22Rv1 (cell line): ENCODE measurements around the gene FAM117B.

Experiments used
- H3K27ac ChIP-seq: fragments of 450-650 bp; 2 replicates; pipeline ENCODE4 v1.5.1; 2017
- ZFX ChIP-seq: fragments of 450-650 bp; IDR thresholded peaks from 2 replicates; pipeline ENCODE4 v1.6.1; 2017; ENCODE audit warnings: antibody characterized with exemption, borderline replicate concordance
- TF ChIP-seq, protein P1 (sequence below): fragments of 450-650 bp; IDR thresholded peaks from 2 replicates; pipeline ENCODE4 v1.5.1; 2017; ENCODE audit warnings: mild to moderate bottlenecking

FAM117B gene

DNA sequence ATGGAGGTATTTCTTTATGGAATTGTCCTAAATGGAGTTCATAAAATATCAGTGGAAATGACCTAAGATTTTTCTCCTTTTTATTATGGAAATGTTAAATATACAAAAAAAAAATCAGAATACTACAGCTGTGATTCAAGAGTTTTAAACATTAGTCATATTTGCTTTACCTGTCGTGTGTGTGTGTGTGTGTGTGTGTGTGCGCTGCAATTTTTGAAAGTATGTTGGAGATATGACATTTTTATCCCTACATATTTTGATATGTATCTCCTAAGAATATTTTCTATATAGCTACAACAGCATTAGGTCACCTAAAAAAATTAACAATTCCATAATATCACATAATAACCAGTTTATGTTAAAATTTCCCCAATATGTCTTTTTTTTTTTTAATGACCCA is 85.5 kb downstream of the FAM117B start:
- TF ChIP-seq ZFX = no peak
- TF ChIP-seq, protein P1, sequence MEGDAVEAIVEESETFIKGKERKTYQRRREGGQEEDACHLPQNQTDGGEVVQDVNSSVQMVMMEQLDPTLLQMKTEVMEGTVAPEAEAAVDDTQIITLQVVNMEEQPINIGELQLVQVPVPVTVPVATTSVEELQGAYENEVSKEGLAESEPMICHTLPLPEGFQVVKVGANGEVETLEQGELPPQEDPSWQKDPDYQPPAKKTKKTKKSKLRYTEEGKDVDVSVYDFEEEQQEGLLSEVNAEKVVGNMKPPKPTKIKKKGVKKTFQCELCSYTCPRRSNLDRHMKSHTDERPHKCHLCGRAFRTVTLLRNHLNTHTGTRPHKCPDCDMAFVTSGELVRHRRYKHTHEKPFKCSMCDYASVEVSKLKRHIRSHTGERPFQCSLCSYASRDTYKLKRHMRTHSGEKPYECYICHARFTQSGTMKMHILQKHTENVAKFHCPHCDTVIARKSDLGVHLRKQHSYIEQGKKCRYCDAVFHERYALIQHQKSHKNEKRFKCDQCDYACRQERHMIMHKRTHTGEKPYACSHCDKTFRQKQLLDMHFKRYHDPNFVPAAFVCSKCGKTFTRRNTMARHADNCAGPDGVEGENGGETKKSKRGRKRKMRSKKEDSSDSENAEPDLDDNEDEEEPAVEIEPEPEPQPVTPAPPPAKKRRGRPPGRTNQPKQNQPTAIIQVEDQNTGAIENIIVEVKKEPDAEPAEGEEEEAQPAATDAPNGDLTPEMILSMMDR = no peak
- H3K27ac ChIP-seq = no peak overlapping the region

DNA sequence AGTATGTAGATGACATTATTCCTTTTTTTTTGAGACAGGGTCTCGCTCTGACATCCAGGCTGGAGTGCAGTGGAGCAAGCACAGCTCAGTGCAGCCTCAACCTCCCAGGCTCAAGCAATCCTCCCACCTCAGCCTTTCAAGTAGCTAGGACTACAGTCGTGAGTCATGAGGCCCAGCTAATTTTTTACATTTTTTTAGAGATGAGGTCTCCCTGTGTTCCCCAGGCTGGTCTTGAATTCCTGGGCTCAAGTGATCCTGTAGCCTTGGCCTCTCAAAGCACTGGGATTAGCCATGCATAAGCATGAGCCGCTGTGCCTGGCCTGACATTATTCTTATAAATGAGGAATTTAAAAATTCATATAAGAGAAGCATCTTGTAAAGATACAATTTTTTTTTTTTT is 86.9 kb downstream of the FAM117B start:
- TF ChIP-seq, protein P1 = no peak
- H3K27ac ChIP-seq = no peak overlapping the region

DNA sequence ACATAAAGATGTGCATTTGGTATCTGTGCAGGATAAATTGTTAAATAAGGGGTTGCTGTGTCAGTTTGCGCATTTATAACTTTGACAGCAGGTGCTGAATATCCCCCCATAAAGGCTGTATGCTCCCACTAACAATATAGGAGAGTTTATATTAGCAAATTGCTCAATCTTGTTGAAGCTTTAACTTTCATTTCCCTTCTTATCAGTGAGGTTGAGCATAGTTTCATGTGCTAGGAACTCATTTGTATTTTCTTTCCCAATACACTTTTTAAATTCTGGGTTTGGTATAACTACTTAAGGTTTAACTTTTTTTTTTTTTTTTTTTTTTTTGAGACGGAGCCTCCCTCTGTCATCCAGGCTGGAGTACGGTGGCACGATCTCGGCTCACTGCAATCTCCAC is 89.0 kb downstream of the FAM117B start:
- TF ChIP-seq ZFX = no peak
- TF ChIP-seq, protein P1 = no peak

DNA sequence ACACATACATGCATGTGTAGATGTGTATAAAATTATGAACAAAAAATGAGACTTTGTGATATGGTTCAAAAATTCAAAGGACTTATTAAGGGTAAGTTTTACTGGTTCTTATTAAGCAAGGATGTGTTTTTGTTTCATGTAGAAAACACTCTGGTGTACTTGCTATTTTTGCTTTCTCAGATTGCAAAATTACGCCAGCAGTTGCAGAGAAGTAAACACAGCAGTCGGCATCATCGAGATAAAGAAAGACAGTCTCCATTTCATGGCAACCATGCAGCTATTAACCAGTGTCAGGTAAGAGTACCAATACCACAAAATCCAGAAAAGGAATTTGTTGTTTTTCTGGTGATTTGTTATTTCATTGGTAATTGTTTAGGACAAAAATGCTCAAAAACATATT is 91.3 kb downstream of the FAM117B start:
- no peak overlapping the region for H3K27ac ChIP-seq
- TF ChIP-seq ZFX = no peak

More for the DNA sequence above, 89.0 kb downstream of the FAM117B start:
- H3K27ac ChIP-seq = no peak overlapping the region

DNA sequence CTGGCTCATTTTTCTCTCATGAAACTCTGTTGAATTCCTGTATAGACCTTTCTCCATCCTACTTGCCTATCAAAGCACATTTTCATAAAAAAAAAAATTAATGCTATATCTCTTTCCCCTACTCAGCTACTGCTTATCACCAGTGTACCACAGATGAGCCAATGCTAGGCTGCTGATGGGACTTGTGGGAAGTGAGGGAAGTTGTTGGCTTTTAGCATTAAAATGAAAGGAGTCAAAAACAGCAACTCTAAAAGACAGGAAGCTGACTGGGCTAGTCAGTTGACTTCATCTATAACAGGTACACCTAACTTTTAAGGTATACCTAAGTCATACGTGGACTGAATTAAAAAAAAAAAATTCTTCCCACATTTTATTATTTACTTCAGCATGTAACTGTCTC is 102.1 kb downstream of the FAM117B start:
- no peak for TF ChIP-seq ZFX
- TF ChIP-seq, protein P1 = no peak
- no peak overlapping the region for H3K27ac ChIP-seq

DNA sequence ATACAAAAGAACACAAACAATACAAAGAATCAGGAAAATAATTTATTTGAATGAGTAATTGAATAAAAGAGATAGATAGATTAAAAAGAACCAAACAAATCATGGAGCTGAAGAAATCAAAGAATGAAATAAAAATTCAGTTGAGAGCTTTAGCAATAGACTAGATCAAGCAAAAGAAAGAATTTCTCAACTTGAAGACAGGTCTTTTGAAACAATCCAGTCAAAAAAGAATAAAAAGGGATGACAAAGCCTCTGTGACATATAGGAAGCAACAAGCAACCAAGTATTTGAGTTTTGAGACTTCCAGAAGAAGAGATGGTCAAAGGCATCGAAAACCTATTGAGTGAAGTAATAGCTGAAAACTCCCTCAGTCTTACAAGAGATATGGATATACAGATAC is 108.8 kb downstream of the FAM117B start:
- no peak for TF ChIP-seq ZFX
- TF ChIP-seq, protein P1 = no peak
- H3K27ac ChIP-seq = no peak overlapping the region

DNA sequence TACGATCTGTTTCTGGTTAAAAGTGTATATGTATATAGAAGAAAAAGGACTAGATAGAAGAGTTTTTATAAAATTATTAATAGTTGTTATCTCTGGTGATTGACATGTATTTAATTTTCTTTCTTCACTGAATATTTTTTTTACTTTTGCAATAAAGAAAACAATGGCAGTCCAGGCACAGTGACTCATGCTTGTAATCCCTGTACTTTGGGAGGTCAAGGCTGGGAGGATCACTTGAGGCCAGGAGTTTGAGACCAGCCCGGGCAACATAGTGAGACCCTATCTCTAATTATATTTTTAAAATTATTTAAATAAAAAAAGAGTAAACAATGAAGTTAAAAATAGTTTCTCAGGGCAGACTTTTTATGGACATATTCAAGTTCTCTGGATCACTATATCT is 114.7 kb downstream of the FAM117B start:
- TF ChIP-seq ZFX = no peak
- TF ChIP-seq, protein P1 = no peak
- no peak overlapping the region for H3K27ac ChIP-seq

DNA sequence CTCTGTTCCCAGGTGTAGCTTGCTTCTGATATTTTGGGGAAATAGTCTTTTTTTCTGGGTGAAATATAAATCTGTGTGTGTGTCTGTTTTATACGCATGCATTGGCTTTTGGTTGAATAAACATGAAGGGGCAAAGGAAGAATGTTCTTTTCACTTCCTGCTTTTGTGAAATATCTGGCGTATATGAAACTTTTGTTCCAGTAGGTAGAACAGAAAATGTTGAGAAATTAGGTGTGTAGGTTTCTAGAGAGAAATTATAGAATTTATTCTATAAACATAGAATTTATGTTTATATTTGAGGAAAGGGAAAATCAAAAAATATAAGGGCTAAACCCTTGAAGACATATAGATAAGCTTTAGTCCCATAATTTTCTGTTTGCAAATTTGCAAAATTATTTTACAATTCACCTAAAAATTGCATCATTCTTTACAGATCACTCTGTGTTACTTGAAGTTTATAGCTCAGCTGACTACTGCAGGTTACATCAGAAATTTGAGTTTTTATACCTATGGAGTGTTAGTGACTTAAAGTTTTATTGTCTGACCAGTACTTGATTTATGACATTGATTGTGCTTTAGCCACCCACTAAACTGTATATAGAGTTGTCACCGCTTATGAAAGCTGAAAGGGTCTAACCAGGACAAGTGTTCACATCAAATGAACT is 116.1 kb downstream of the FAM117B start:
- TF ChIP-seq ZFX = no peak
- TF ChIP-seq, protein P1 = no peak
- no peak overlapping the region for H3K27ac ChIP-seq
